Stimulated activated CD4-positive, alpha-beta T cell treated with anti-CD3 and anti-CD28 coated beads, TNF-alpha, amount 100 ng/mL, for 24 hours (primary cell): ENCODE results near the gene ANXA3.

ENCODE experiments used
- DNase-seq, 3 experiments: peaks; one replicate each; pipeline ENCODE4 v3.0.0-alpha.2; 2020; ENCODE audit warnings: low read depth in 3 of 3

The ANXA3 gene

GRCh38 chr4:78644744-78645330, 93.3 kb downstream of the ANXA3 start:
- DNase-seq = peak in 2 of 3 experiments; percentile 6 to 40

- DNase-seq = no peak
Observed at GRCh38 chr4:78645853-78646757, 94.5 kb downstream of the ANXA3 start.

DNA sequence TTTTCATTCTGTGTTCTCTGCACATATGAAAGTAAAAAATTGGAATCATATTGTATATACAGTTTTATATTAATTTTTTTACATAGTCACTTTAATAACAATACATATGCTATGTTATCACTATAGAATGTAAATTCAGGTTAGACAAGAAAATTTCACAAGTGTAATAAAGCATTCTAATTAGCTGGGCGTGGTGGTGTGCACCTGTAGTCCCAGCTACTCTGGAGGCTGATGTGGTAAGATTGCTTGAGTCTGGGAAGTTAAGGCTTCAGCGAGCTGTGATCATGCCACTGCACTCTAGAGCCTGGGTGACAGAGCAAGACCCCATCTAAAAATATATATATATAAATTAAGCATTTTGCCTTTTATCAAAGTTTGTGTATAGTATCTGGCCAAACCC, 95.7 kb downstream of the ANXA3 start:
- no peak for DNase-seq

DNA sequence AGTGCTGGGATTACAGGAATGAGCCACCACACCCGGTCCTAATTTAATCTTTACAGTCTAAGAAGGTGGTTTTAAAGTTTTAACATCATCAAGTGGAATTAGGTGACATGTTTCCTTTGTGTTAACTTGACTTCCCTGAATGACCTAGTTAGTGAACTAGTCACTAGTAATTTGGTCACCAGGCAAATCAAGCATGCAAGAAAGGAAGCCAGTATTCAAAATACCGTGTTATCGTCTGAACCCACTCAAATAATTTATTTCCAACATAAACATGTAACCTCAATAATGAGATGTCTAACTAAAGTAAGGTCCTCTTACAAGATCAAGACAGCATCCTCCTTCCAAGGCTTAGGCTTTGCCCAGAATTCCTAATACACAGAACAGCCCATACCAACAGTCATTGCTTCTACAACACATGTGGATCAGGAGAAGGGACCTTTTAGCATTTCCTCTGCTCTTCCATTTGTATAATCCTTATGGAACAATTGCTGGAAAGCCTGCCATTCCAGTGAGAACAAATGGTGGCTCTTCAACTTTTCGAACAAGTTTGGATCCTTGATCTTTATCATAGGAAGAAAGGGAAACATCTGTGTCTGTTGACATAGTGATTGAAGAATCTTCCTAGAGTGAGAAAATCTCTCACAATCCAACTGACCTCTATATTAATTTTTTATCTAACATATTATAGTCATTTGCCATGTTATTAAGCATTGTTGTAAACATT, 97.2 kb downstream of the ANXA3 start:
- no peak for DNase-seq

DNA sequence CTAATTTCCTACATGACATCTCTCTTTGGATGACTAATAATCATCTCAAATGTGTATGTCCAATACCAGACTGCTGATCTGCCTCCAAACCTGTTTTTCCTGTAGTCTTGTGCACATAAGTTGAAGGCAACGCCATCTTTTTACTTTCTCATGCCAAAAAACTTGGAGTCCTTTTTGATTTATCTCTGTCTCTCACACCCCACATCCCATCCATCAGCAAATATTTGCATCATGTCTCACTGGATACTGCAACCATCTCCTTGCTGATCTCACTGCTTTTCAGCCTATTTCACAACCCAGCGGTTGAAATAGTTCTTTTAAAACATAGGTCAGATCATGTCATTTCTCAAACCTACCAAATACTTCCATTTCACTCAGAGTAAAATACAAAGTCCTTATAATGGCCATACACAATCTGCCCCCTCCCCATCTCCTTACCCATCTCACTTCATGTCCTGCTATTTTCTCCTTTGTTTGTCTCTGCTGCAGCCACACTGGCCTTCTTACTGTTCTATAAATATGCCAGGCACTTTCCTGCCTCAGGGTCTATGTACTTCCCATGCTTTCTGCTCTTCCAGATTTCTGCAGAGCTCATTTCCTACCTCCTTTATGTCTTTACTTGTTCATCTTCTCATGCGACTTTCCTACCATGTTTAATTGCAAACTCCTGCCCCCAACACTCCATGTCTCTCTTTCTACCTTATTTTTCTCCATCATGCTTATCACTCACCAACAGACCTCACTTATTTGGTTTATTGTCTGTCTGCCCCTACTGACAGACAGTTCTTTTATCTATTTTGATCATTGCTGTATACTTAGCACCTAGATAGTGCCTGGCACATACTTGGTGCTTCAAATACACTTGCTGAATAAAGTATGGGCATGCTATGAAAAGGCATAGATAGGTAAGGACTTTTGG, 98.8 kb downstream of the ANXA3 start:
- no peak for DNase-seq

GRCh38 chr4:78651250-78651860, 99.8 kb downstream of the ANXA3 start:
- DNase-seq = no peak

DNA sequence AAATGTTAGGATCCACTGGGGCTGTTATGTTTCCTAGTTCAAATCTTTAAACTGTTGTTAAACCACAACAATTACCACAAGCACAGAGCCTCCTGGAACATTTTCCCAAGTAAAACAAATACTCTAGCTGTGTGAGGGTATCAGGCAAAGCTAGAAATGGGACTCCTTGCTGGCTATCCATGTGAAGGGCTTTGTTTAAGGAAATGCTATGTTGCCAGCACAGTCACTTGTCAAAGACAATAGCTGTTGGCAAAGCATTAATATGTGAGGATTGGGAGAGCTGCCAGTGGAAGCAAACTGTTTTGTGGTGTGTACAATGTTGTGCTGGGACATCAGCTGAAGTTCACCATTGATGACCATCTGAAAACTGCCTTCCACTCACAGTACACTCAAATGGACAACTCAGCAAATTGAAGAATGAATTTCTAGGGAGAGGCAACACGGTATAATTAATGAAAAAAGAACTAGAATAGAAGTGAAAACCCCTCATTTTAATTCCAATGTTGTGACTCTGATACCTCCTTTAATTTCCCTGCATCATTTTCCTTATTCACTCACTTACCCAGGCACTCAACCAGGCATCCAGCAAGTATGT, 100.8 kb downstream of the ANXA3 start:
- DNase-seq = no peak

DNA sequence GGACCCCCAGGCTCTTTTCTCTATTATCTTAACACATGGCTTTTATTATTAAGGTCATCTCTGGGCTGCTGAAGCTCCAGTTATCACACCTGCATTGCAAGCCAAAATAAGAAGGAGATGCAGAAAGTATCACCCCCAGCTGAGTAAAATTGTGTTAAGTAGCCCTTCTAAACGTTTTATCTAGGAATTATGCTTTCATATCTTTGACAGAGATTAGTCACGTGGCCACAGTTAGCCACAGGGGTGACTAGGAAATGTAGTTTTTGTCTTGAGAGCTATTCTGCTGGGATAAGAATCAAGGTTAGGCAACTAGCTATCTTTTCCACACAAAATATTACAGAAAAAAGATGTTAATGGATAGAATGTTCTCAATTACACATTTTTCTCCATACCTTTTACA, 102.1 kb downstream of the ANXA3 start:
- no peak for DNase-seq

- DNase-seq = no peak
Observed at GRCh38 chr4:78654807-78655206, 103.2 kb downstream of the ANXA3 start.

- DNase-seq = peak in 1 of 3 experiments; percentile 5
Observed at GRCh38 chr4:78656968-78657445, 105.4 kb downstream of the ANXA3 start.

- no peak for DNase-seq
Observed at GRCh38 chr4:78659264-78659663, 107.7 kb downstream of the ANXA3 start.

DNA sequence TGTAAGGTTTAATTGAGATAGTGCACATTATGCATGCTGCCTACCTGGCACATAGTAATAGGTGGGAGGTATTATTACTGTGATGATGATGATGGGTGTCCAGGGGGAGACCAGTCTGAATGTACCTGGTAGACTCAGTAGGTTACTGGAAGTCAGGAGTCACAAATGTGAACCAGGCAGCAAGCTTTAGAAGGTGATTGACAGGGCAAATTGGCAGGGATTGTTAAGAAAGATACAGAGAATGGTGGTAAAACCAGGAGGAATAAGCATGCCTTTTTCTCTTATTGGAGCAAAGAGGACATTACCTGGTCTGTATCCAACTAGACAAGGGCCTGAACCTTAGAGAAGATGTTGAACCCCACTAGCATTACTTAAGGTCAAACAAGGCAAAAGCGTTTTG, 108.1 kb downstream of the ANXA3 start:
- no peak for DNase-seq
